OCI-M2 (cell line): ENCODE results near the gene STAT3.
"Not testable (repeated sequence)": the region's sequence is repeated elsewhere in the genome, so short reads cannot be mapped to it uniquely, and the experiment has no call there.

ENCODE experiments used
- DNase-seq: peaks from one replicate; lab custom pipeline; 2025; ENCODE audit not compliant: unreplicated experiment; lab: John Stamatoyannopoulos, UW

The STAT3 gene

DNA sequence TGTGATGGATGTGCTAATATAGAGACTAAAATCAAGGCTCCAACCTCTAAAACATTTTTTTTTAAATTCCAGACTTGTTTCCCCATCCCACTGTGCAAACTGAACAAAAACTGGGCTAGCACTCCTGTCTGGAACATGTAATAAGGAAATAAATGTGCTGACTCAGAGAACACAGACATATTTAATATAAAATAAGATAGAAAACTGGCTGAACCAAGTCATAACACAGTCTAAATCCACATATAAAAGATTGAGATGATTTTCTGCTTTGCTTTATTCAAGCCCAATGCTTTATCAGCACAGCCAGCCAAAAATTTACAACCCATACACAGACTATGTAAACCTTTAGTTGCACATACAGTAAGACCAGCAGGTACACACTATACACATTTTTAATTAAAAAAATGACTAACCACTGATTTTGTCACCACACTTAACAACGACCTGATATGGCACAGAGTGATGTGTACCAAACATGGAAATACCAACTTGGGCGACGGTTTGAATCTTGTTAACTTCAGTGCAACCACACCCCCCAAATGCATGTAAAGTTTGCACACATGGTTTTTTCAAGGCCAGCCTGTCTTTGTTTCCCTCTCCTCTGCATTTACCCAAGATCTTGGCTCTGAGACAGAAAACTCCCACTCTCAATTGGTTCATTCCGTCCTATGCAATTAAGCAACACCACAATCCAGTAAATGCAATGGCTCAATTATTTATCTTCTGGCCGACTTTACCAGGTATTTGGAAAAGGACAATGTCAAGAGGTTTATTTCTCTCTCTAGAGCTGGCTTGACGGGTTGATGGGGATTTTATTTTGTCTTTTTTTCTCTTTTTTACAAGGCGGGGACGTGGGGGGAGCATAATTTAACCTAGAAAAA is 1.2 kb downstream of the STAT3 start:
- no peak for DNase-seq

- DNase-seq: no peak
Observed at GRCh38 chr17:42381898-42382297, 6.3 kb downstream of the STAT3 start.

DNA sequence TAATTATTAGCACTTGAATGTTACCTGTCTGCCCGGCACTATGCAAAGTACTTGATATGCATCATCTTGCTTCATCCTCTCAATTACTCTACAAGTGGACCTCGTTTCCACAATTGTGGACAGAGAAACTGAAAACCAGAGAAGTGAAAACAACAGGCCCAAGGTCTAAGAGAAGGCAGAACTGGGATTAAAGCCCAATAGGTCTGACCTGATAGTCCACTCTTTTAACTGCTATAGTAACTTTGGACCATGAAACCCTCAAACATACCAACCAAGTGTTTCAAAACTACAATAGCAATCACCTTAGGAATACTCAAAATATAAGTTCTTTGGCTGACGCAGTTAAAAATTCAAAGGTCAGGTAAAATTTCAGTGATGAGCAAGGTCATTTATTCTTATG is 7.3 kb downstream of the STAT3 start:
- no peak for DNase-seq

DNA sequence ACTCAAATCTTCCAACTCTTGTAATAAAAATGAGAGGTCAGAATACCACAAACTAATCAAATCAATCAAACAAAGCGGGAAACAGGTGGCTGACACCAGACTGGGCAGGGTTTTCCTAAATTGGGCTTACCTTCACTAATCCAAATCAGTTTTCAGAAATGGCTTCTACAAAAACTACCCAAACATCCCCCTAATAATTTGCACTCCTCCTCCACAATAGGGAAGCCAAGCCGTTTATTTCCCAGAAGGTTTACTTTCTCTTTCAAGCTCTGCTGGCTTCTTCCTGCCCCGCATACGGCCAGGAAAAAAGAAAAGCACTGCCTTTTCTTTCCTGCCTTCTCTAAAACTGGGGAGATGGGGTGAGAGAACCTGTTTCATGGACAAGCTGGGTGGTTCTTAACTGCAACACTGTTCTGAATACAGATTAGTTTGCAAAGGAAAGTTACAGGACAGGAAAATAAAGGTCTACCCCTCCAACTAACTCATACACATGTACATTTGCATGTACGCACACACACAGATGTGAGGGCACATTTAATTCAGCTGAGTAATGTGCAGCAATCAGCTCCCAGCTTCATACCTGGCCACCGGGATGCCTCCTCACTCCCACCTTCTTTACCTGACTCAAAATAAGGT is 9.2 kb downstream of the STAT3 start:
- DNase-seq: no peak

- no peak for DNase-seq
Observed at GRCh38 chr17:42378359-42378958, 9.8 kb downstream of the STAT3 start.

DNA sequence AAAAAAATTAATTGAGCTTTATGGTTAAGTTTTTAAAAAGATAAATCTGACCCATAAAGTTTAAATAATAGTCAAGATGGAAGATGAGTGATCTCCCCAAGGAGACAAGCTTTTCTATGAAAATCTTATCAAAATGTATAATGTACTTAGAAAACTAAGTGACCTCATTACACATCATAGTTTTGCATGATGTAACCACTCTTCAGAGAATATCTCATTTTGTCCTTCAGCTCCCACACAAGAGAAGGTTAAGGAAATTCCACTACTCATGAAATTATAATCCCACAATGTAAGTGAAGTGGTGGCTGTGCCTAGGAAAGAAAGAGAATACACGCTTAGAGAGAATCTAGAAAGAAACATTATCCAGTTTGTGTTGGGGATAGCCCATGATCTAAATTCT is 14.3 kb downstream of the STAT3 start:
- DNase-seq: no peak

- DNase-seq: no peak
Observed at GRCh38 chr17:42372142-42372541, 16.1 kb downstream of the STAT3 start.

- not testable (repeated sequence) for DNase-seq
Observed at GRCh38 chr17:42368797-42369561, 19.3 kb downstream of the STAT3 start.

GRCh38 chr17:42368310-42368709 is 19.9 kb downstream of the STAT3 start:
- not testable (repeated sequence) for DNase-seq

DNA sequence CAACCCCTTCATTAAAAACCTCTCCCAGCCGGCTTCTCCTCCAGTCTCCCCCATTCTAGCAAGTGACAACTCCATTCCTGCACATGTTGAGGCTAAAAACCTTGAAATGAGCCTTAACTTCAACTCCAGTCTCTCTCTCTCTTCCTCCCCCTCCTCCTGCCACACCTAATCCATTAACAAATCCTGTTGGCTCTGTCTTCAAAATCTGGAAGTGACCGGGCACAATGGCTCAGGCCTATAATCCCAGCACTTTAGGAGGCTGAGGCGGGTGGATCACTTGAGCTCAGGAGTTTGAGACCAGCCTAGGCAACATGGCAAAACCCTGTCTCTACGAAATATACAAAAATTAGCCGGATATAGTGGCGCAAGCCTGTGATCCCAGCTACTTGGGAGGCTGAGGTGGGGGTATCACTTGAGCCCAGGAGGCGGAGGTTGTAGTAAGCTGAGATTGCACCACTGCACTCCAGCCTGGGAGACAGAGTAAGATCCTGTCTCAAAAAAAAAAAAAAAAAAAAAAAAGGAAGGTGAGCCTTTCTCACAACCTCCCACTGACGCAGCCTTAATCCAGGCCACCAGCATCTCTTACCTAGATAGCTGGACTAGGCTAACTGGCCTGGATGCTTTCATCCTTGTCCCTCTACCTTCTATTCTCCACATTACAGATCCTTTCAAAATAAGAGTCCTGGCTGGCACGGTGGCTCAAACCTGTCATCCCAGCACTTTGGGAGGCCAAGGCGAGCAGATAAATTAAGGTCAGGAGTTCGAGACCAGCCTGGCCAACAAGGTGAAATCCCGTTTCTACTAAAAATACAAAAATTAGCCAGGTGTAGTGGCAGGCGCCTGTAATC is 21.8 kb downstream of the STAT3 start:
- DNase-seq: not testable (repeated sequence)

DNA sequence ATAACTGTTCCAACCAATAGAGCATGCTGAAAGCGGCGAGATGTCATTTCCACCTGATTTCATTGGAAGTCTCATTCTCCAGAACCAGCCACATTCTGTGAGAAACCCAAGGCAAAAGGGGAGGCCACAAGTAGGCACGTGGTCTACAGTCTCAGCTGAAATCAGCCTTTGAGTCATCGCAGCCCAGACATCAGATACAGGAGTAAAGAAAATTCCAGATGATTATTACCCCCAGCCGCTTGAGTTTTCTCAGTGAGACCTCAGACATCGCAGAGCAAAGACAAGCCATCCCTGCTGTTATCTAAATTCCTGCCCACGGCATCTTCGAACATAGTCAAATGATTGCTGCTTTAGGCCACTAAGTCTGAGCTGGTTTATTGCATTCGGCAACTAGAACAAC is 23.1 kb downstream of the STAT3 start:
- no peak for DNase-seq

DNA sequence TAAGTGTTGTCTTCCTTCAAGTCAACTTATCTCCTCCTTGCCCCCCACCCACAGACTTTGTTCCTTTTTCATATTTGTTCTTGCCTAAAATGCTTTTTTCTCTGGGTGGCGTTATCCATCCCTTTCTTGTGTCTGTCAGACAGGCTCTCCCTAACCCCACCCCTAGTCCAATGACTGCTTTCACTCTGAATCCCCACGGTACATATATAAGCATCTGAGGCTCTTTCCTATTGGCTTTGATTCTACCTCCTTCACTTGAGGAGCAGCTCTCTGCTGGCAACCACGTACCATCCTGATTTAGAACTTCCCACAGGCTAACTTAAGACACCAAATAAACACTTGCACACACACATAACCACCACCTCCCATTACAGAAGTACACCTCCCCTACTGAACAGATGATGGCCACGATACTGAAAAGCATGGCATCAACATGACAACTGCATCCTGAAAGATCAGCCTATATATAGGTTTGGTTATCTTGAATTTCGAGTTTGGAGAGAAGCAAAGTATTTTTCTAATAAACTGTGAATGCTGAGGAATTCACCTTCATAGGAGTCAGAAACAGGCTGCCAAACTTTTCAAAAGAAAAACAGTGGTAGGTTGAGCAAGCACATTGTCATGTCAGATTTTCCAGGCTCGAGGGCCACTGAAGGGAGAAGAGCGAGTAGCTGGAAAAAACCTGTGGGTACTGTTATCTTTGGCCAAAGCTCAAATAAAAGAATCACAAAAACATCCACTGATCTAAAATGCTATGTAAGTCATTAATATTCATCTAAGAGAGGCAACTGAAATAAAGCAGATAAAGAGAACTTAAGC is 24.3 kb downstream of the STAT3 start:
- no peak for DNase-seq

- DNase-seq: no peak
Observed at GRCh38 chr17:42363231-42363630, 25.0 kb downstream of the STAT3 start.

- no peak for DNase-seq
Observed at GRCh38 chr17:42362245-42362961, 25.8 kb downstream of the STAT3 start.

- DNase-seq: no peak
Observed at GRCh38 chr17:42361781-42362186, 26.5 kb downstream of the STAT3 start.

- DNase-seq: not testable (repeated sequence)
Observed at GRCh38 chr17:42360388-42360787, 27.9 kb downstream of the STAT3 start.

DNA sequence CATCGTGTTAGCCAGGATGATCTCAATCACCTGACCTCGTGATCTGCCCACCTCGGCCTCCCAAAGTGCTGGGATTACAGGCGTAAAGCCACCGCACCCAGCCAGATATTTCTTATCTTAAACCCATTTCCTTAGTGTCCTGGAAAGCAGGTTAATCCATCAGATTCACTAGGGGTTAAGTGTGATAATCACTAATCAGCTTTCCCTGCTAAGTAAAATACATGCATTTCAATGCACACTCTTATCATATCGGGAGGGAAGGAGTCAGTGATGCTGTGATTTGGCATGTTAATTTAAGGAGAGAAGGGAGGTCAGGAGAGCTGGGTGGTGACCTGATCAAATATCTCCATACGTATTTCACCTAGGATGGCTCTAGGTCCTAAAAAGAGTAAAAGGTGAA is 29.1 kb downstream of the STAT3 start:
- no peak for DNase-seq

GRCh38 chr17:42358434-42358833 is 29.8 kb downstream of the STAT3 start:
- DNase-seq: no peak
